NB4 (cell line): ENCODE measurements around the gene FBXW10.
"Not testable (repeated sequence)": the region's sequence is repeated elsewhere in the genome, so short reads cannot be mapped to it uniquely, and the experiment has no call there.

ENCODE experiments used
- CTCF ChIP-seq: IDR thresholded peaks from one replicate; pipeline ENCODE4 v1.5.1; 2012; ENCODE audit warnings: low read depth, low read length
- POLR2A ChIP-seq: IDR thresholded peaks from 2 replicates; pipeline ENCODE4 v1.6.1; 2011; ENCODE audit warnings: mild to moderate bottlenecking; ENCODE audit not compliant: insufficient read length; ENCODE audit errors: extremely low read depth

- not testable (repeated sequence) for TF ChIP-seq CTCF, POLR2A
Measured at GRCh38 chr17:18723509-18723908, 20.3 kb upstream of the FBXW10 start.
